Measurements from ENCODE around the gene SEC14L2. TPM values are rescaled to one million over a fixed set of nuclear protein-coding genes. Genes with fewer than 3 reads are reported as not detected.

Gene SEC14L2
- total and polyA plus RNA-seq, 10 of the 15 experiments (the other 5 are each of a cell fraction or from before 2014, with no cell fraction given), result 0.08 to 4.0 (median 0.48) TPM

GRCh38 chr22:30382340-30382739 is 14.5 kb upstream of the SEC14L2 start:
- H3K79me2 ChIP-seq (ENCODE audit: control insufficient read depth, insufficient read depth, low read length), result no peaks in the 10 kb centered on the region
- H2AFZ ChIP-seq (ENCODE audit: control insufficient read depth, low read depth, low read length), result no peak overlapping the region
- CTCF ChIA-PET, result interaction anchor here (1.0 to 14.9 kb wide), 3 partner anchors 10 to 119 kb away, joined by 3 to 436 read pairs (median 8); partner anchors contain the start of gene CASTOR1
- RAD21 ChIA-PET (ENCODE audit: unreplicated experiment), result interaction anchor here (0.5 to 13.8 kb wide), 3 partner anchors 54 to 538 kb away, joined by 3 to 277 read pairs (median 3); partner anchors contain the start of gene CASTOR1
- H3K27me3 ChIP-seq (replicated peaks in 1 of 2; ENCODE audit: control insufficient read depth in 2 of 2, insufficient read depth in 2 of 2, low read length in 1 of 2), result no peaks in the 10 kb centered on the region
- 96% methylated on average over 2 of the region's 5 CpGs for WGBS (ENCODE audit: insufficient coverage, insufficient replicate concordance, low lambda C conversion rate, missing lambda C conversion rate)
- no peak for DNase-seq (ENCODE audit: low read depth, low spot score)
- POLR2A ChIA-PET, result no interaction called here
- H3K36me3 ChIP-seq (ENCODE audit: control insufficient read depth in 2 of 2, insufficient read depth in 2 of 2, low read length in 1 of 2), result no peaks in the 10 kb centered on the region
- no peak for ATAC-seq
- no peaks in the 10 kb centered on the region for H3K9me3 ChIP-seq (replicated peaks; ENCODE audit: control insufficient read depth, insufficient read depth, low read length)
- BruUV-seq (replicated peaks), result no TSS peak
- in situ Hi-C loops (cut with MboI), result no loop called here
- H3K4me2 ChIP-seq (ENCODE audit: control insufficient read depth, insufficient read depth), result no peak overlapping the region
- H3K4me3 ChIP-seq, result no peak overlapping the region
- TF ChIP-seq HCFC1 (IDR thresholded peaks at IDR 0.05; ENCODE audit: low read length) (no peak), LARP7 (IDR thresholded peaks at IDR 0.05) (no peak), SMC3 (IDR thresholded peaks at IDR 0.05; ENCODE audit: borderline replicate concordance, low read length) (no peak), ZNF384 (IDR thresholded peaks at IDR 0.05; ENCODE audit: borderline replicate concordance, low read depth, low read length) (no peak), MAX (IDR thresholded peaks at IDR 0.05; ENCODE audit: low read depth, low read length) (no peak), WRNIP1 (IDR thresholded peaks at IDR 0.05; ENCODE audit: borderline replicate concordance, low read depth, low read length) (no peak), NKRF (conservative IDR thresholded peaks at IDR 0.05) (no peak), CTCF (IDR thresholded peaks at IDR 0.05 in 2 of 3, conservative IDR thresholded peaks at IDR 0.05 in 1 of 3; ENCODE audit: control insufficient read depth in 2 of 3, extremely low read depth in 1 of 3, insufficient read depth in 1 of 3, low read depth in 3 of 3, low read length in 3 of 3) (no peak), ZNF274 (IDR thresholded peaks at IDR 0.05; ENCODE audit: insufficient read depth, insufficient read length) (no peak), MTA3 (IDR thresholded peaks at IDR 0.05; ENCODE audit: borderline replicate concordance, low read length) (no peak), IRF5 (IDR thresholded peaks at IDR 0.05; ENCODE audit: borderline replicate concordance) (no peak), ZBTB33 (IDR thresholded peaks at IDR 0.05) (no peak)
- SMC1A ChIA-PET (ENCODE audit: uncharacterized antibody, unreplicated experiment), result interaction anchor here (0.8 to 14.7 kb wide), 3 partner anchors 33 to 119 kb away, joined by 3 to 201 read pairs (median 3); partner anchors contain the start of gene CASTOR1
- no peak overlapping the region for H3K9ac ChIP-seq (ENCODE audit: control insufficient read depth, insufficient read depth, low read length)
- no peak for FAIRE-seq
- no peaks in the 10 kb centered on the region for H4K20me1 ChIP-seq (ENCODE audit: control insufficient read depth, insufficient read depth)
- H3K4me1 ChIP-seq (ENCODE audit: control insufficient read depth, insufficient read depth, low read length), result peaks cover 4% of the 10 kb centered on the region; the same call in 1 of the 2 replicates
- H3K27ac ChIP-seq (ENCODE audit: control insufficient read depth, insufficient read depth), result no peak overlapping the region
- intact Hi-C loops (cut with micrococcal nuclease; ENCODE audit: unreplicated experiment), result no loop called here

Data from GM12878 (cell line).